GM10266 (cell line): Measurements from ENCODE around the gene HOXC6.

Experiments used
- DNase-seq: peaks from one replicate; pipeline ENCODE4 v3.0.0; 2012; ENCODE audit errors: extremely low spot score
- TF ChIP-seq, protein P1 (sequence below): IDR thresholded peaks from 2 replicates; pipeline ENCODE4 v1.5.1; 2012; ENCODE audit warnings: mild to moderate bottlenecking, low read depth; ENCODE audit not compliant: control insufficient read depth, insufficient read depth; ENCODE audit errors: missing control alignments

HOXC6 gene

DNA sequence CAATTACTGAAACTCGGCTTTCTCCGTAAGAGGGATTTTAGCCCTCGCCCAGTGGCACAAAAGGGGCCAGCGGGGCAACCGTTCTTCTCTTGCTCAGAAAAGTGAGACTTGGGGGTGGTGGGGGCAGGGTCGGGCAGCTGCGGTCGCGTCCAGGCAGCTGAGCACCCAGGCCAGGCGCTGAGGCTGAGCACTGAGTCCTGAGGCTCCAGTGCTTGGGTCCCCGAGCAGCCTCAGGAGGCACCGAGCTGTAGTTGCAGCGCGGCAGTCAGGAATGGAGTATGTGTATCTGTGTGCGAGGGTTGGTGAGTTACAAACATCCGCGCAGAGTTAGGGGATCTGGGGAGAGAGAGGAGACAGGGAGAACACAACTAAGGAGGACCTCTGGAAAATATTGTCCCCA, 4.1 kb upstream of the HOXC6 start:
- DNase-seq, result no peak
- TF ChIP-seq, protein P1, sequence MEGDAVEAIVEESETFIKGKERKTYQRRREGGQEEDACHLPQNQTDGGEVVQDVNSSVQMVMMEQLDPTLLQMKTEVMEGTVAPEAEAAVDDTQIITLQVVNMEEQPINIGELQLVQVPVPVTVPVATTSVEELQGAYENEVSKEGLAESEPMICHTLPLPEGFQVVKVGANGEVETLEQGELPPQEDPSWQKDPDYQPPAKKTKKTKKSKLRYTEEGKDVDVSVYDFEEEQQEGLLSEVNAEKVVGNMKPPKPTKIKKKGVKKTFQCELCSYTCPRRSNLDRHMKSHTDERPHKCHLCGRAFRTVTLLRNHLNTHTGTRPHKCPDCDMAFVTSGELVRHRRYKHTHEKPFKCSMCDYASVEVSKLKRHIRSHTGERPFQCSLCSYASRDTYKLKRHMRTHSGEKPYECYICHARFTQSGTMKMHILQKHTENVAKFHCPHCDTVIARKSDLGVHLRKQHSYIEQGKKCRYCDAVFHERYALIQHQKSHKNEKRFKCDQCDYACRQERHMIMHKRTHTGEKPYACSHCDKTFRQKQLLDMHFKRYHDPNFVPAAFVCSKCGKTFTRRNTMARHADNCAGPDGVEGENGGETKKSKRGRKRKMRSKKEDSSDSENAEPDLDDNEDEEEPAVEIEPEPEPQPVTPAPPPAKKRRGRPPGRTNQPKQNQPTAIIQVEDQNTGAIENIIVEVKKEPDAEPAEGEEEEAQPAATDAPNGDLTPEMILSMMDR, result no peak

GRCh38 chr12:54024581-54025305, 3.5 kb upstream of the HOXC6 start:
- DNase-seq, result no peak
- TF ChIP-seq, protein P1, result no peak

- TF ChIP-seq, protein P1, result no peak
- DNase-seq, result no peak
Measured at GRCh38 chr12:54025499-54026405, 2.5 kb upstream of the HOXC6 start.

- TF ChIP-seq, protein P1, result no peak
- DNase-seq, result no peak
Measured at GRCh38 chr12:54026640-54027441, 1.4 kb upstream of the HOXC6 start.

- no peak for DNase-seq
- TF ChIP-seq, protein P1, result no peak
Measured at GRCh38 chr12:54027442-54027786, 826 bp upstream of the HOXC6 start.

DNA sequence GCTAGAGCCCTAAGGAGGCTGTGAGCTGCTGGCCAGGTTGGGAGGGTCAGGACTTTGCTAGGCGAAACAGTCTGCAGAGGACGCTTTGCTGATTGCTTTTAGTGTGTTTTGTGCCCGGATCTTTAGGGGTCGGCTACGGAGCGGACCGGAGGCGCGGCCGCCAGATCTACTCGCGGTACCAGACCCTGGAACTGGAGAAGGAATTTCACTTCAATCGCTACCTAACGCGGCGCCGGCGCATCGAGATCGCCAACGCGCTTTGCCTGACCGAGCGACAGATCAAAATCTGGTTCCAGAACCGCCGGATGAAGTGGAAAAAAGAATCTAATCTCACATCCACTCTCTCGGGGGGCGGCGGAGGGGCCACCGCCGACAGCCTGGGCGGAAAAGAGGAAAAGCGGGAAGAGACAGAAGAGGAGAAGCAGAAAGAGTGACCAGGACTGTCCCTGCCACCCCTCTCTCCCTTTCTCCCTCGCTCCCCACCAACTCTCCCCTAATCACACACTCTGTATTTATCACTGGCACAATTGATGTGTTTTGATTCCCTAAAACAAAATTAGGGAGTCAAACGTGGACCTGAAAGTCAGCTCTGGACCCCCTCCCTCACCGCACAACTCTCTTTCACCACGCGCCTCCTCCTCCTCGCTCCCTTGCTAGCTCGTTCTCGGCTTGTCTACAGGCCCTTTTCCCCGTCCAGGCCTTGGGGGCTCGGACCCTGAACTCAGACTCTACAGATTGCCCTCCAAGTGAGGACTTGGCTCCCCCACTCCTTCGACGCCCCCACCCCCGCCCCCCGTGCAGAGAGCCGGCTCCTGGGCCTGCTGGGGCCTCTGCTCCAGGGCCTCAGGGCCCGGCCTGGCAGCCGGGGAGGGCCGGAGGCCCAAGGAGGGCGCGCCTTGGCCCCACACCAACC, 1.5 kb downstream of the HOXC6 start:
- DNase-seq, result no peak
- TF ChIP-seq, protein P1, result no peak
